ENCODE measurements around the gene BST2. TPM values are rescaled to one million over a fixed set of nuclear protein-coding genes. Genes with fewer than 3 reads are reported as not detected.

Gene BST2
- total and polyA plus RNA-seq, 2 of the 8 experiments (the other 6 are each of a cell fraction or from before 2014, with no cell fraction given): 18.1 to 72.8 TPM

- Histone ChIP-seq H2BK12ac (ENCODE audit: low read depth, low read length) (no peak within 1 kb of the TSS), H2BK15ac (ENCODE audit: low read length) (0 out of 2 replicates have a peak within 1 kb of the TSS, but pooled peaks have one; percentile 61), H2BK120ac (replicated peaks; ENCODE audit: low read depth, low read length) (no peak within 1 kb of the TSS), H3K23ac (ENCODE audit: insufficient read length) (no peak within 1 kb of the TSS), H2AFZ (ENCODE audit: low read length) (no peak within 1 kb of the TSS), H4K5ac (ENCODE audit: insufficient read length, low read depth, low read length) (no peak within 1 kb of the TSS), H3K23me2 (ENCODE audit: low read depth, low read length) (peaks cover 14% of the 10 kb centered on the region; the same call in 1 of the 2 replicates), H3K79me1 (ENCODE audit: low read depth, low read length) (no peaks in the 10 kb centered on the region), H3K27ac (ENCODE audit: low read depth, low read length) (no peak within 1 kb of the TSS), H3K9me3 (ENCODE audit: insufficient read depth in 2 of 2, low read depth in 1 of 2, low read length in 1 of 2) (no peaks in the 10 kb centered on the region), H3K27me3 (replicated peaks in 1 of 4; ENCODE audit: control insufficient read depth in 3 of 4, extremely low read depth in 1 of 4, insufficient read depth in 3 of 4, low read length in 3 of 4) (peaks cover 0 to 16% (median 10%) of the 10 kb centered on the region in 4 experiments; a peak in 6 of 7 replicates), H2BK20ac (ENCODE audit: low read length) (no peak within 1 kb of the TSS), H3K36me3 (ENCODE audit: control insufficient read depth in 2 of 4, insufficient read depth in 4 of 4, low read length in 3 of 4) (no peaks in the 10 kb centered on the region), H3K79me2 (ENCODE audit: control insufficient read depth in 1 of 2, insufficient read depth in 2 of 2, low read length in 2 of 2) (no peaks in the 10 kb centered on the region), H3K56ac (replicated peaks; ENCODE audit: insufficient read length, low read depth, low read length) (no peak within 1 kb of the TSS), H3K18ac (ENCODE audit: extremely low read depth, low read length) (no peak within 1 kb of the TSS), H4K8ac (ENCODE audit: extremely low read depth, insufficient read depth, low read length) (peak within 1 kb of the TSS; percentile 83), H2AK5ac (ENCODE audit: low read depth, low read length) (peak within 1 kb of the TSS; percentile 56; the same call in 1 of the 2 replicates), H3K4ac (replicated peaks; ENCODE audit: insufficient read length, low read depth, low read length) (no peak within 1 kb of the TSS), H3K9ac (replicated peaks in 1 of 4; ENCODE audit: extremely low read depth in 1 of 4, low read depth in 3 of 4, low read length in 3 of 4) (peak within 1 kb of the TSS in 2 of 4 experiments; percentile 19 to 56; a peak in 2 of 7 replicates), H3K14ac (ENCODE audit: insufficient read length) (no peak within 1 kb of the TSS), H4K91ac (replicated peaks; ENCODE audit: insufficient read length, low read length) (no peak within 1 kb of the TSS), H3K4me1 (replicated peaks in 1 of 4; ENCODE audit: control insufficient read depth in 3 of 4, insufficient read depth in 4 of 4, low read length in 3 of 4) (peaks cover 0 to 2% (median under 1%) of the 10 kb centered on the region in 4 experiments; a peak in 1 of 7 replicates), H3K4me2 (ENCODE audit: insufficient read depth in 1 of 2, low read depth in 2 of 2, low read length in 2 of 2) (peak within 1 kb of the TSS; percentile 84 to 91), H3K4me3 (ENCODE audit: extremely low read depth in 1 of 4, insufficient read depth in 2 of 4, low read depth in 3 of 4, low read length in 4 of 4) (peak within 1 kb of the TSS; percentile 40 to 94 (median 48)), H4K20me1 (replicated peaks in 1 of 2; ENCODE audit: control insufficient read depth in 1 of 2, insufficient read depth in 2 of 2, low read length in 2 of 2) (peaks cover 0 to 5% of the 10 kb centered on the region in 2 experiments), H2BK5ac (ENCODE audit: low read depth, low read length) (no peak within 1 kb of the TSS)
- peak in 1 of 2 experiments; percentile 89 for DNase-seq (ENCODE audit: low read depth in 1 of 2, low spot score in 2 of 2)
- no peak for FAIRE-seq
- 6% methylated on average over 59 of the region's 81 CpGs; no CpG with 5 or more reads in 1 of the 2 experiments for WGBS, 2 experiments (ENCODE audit: extremely low coverage in 1 of 2, insufficient coverage in 1 of 2, insufficient read length in 1 of 2, insufficient replicate concordance in 2 of 2, low coverage in 1 of 2, low lambda C conversion rate in 2 of 2, missing lambda C conversion rate in 1 of 2)
- ChIA-PET CTCF (ENCODE audit: partially characterized antibody) (interaction anchor here (0.8 to 2.9 kb wide), 18 partner anchors 7 to 318 kb away, joined by 3 to 14 read pairs (median 4); partner anchors contain the start of genes CCDC194 and NXNL1), POLR2A (ENCODE audit: partially characterized antibody) (interaction anchor here (0.6 to 1.8 kb wide), 7 partner anchors 12 to 418 kb away, joined by 3 to 5 read pairs (median 3); no protein-coding TSS in a partner anchor)
- peak in 1 of 2 experiments; percentile 85; a peak in 1 of 4 replicates for TF ChIP-seq HDAC2 (IDR thresholded peaks at IDR 0.05; ENCODE audit: borderline replicate concordance in 1 of 2, low read depth in 2 of 2, low read length in 2 of 2)
- TF ChIP-seq RBBP5 (IDR thresholded peaks at IDR 0.05; ENCODE audit: borderline replicate concordance, low read depth, low read length): 0 out of 2 replicates have a peak, but pooled peaks have one; percentile 26
- TF ChIP-seq TAF1 (IDR thresholded peaks at IDR 0.05; ENCODE audit: low read depth, low read length): 0 out of 2 replicates have a peak, but pooled peaks have one; percentile 30
- TF ChIP-seq, protein P1, sequence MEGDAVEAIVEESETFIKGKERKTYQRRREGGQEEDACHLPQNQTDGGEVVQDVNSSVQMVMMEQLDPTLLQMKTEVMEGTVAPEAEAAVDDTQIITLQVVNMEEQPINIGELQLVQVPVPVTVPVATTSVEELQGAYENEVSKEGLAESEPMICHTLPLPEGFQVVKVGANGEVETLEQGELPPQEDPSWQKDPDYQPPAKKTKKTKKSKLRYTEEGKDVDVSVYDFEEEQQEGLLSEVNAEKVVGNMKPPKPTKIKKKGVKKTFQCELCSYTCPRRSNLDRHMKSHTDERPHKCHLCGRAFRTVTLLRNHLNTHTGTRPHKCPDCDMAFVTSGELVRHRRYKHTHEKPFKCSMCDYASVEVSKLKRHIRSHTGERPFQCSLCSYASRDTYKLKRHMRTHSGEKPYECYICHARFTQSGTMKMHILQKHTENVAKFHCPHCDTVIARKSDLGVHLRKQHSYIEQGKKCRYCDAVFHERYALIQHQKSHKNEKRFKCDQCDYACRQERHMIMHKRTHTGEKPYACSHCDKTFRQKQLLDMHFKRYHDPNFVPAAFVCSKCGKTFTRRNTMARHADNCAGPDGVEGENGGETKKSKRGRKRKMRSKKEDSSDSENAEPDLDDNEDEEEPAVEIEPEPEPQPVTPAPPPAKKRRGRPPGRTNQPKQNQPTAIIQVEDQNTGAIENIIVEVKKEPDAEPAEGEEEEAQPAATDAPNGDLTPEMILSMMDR (IDR thresholded peaks at IDR 0.05; ENCODE audit: control extremely low read depth in 1 of 3, insufficient read depth in 1 of 3, low read depth in 1 of 3, low read length in 3 of 3): peak; percentile 39 to 60 (median 54)
- peak; percentile 60; the same call in 1 of the 2 replicates for TF ChIP-seq PHF8 (conservative IDR thresholded peaks at IDR 0.05; ENCODE audit: low read depth, low read length)
- TF ChIP-seq SP4 (IDR thresholded peaks at IDR 0.05; ENCODE audit: low read length): no peak
- peak; percentile 88 for TF ChIP-seq BACH1 (IDR thresholded peaks at IDR 0.05; ENCODE audit: low read length)
- TF ChIP-seq POLR2A (IDR thresholded peaks at IDR 0.05; ENCODE audit: control extremely low read depth in 1 of 2, low read depth in 2 of 2, low read length in 2 of 2): peak in 1 of 2 experiments; percentile 57; a peak in 1 of 3 replicates
Measured at GRCh38 chr19:17448131-17448967, 42.9 kb upstream of the BST2 start, which contains the start of gene TMEM221. TMEM221 (minus strand) TSS chr19:17448668; CDS start chr19:17448462, 206 bp downstream.

All from H1 (cell line).